Keratinocyte (primary cell): ENCODE measurements around the gene ARRDC3.
"Not testable (repeated sequence)": the region's sequence is repeated elsewhere in the genome, so short reads cannot be mapped to it uniquely, and the experiment has no call there.

Experiments used
- CTCF ChIP-seq, 3 experiments: IDR thresholded peaks in 1 of 3; conservative IDR thresholded peaks in 1 of 3; optimal IDR thresholded peaks in 1 of 3; 2 replicates in 2 of 3; 3 replicates in 1 of 3; pipeline versions ENCODE3 to v1.5.1; 2011; ENCODE audit warnings: low read length in 3 of 3, mild to moderate bottlenecking in 3 of 3, moderate library complexity in 2 of 3, control low read depth in 1 of 3, inconsistent platforms in 1 of 3; ENCODE audit not compliant: insufficient read depth in 2 of 3; ENCODE audit errors: extremely low read depth in 1 of 3
- EZH2 ChIP-seq: IDR thresholded peaks from one replicate; pipeline ENCODE4 v1.6.1; 2012; ENCODE audit warnings: inconsistent platforms, mild to moderate bottlenecking, low read length, moderate library complexity

GRCh38 chr5:91344661-91345200 lies 38.4 kb downstream of the ARRDC3 start:
- not testable (repeated sequence) for TF ChIP-seq EZH2; CTCF (optimal IDR thresholded peaks at IDR 0.05 in 1 of 3, IDR thresholded peaks at IDR 0.05 in 1 of 3, conservative IDR thresholded peaks at IDR 0.05 in 1 of 3; ENCODE audit: extremely low read depth in 1 of 3, insufficient read depth in 2 of 3, low read length in 3 of 3)
